Measurements from ENCODE around the gene SEC24B.

Gene SEC24B

GRCh38 chr4:109433205-109434006 lies at the start of gene SEC24B:
SEC24B (plus strand) TSS chr4:109433815; CDS start chr4:109433870, 55 bp downstream.
- Histone ChIP-seq H2AFZ (peak within 1 kb of the TSS; percentile 89), H3K9me3 (ENCODE audit: control insufficient read depth, low read length) (no peaks in the 10 kb centered on the region), H3K9ac (peak within 1 kb of the TSS; percentile 37), H3K79me2 (peaks cover 23% of the 10 kb centered on the region), H3K4me2 (ENCODE audit: low read length) (peak within 1 kb of the TSS; percentile 76), H3K27ac (peak within 1 kb of the TSS; percentile 82), H3K4me3 (ENCODE audit: low read depth, low read length) (peak within 1 kb of the TSS; percentile 65), H3K4me1 (peaks cover 11% of the 10 kb centered on the region), H3K27me3 (ENCODE audit: control insufficient read depth, insufficient read depth, low read length) (no peaks in the 10 kb centered on the region), H3K36me3 (ENCODE audit: control insufficient read depth, insufficient read depth, low read length) (no peaks in the 10 kb centered on the region)
- peak; percentile 54 for TF ChIP-seq CTCF (IDR thresholded peaks at IDR 0.05)

GRCh38 chr4:109383823-109384222 lies 49.8 kb upstream of the SEC24B start:
- Histone ChIP-seq H2AFZ (no peak overlapping the region), H3K79me2 (no peaks in the 10 kb centered on the region), H3K9me3 (ENCODE audit: control insufficient read depth, low read length) (no peaks in the 10 kb centered on the region), H3K4me2 (ENCODE audit: low read length) (no peak overlapping the region), H3K27ac (no peak overlapping the region), H3K27me3 (ENCODE audit: control insufficient read depth, insufficient read depth, low read length) (no peaks in the 10 kb centered on the region), H3K4me1 (no peaks in the 10 kb centered on the region), H3K36me3 (ENCODE audit: control insufficient read depth, insufficient read depth, low read length) (no peaks in the 10 kb centered on the region), H3K9ac (no peak overlapping the region), H3K4me3 (ENCODE audit: low read depth, low read length) (no peak overlapping the region)
- no peak for TF ChIP-seq CTCF (IDR thresholded peaks at IDR 0.05)

GRCh38 chr4:109385260-109385659 lies 48.4 kb upstream of the SEC24B start:
- Histone ChIP-seq H3K27ac (no peak overlapping the region), H3K4me3 (ENCODE audit: low read depth, low read length) (no peak overlapping the region), H3K79me2 (no peaks in the 10 kb centered on the region), H3K4me1 (no peaks in the 10 kb centered on the region), H3K9me3 (ENCODE audit: control insufficient read depth, low read length) (no peaks in the 10 kb centered on the region), H3K27me3 (ENCODE audit: control insufficient read depth, insufficient read depth, low read length) (no peaks in the 10 kb centered on the region), H3K36me3 (ENCODE audit: control insufficient read depth, insufficient read depth, low read length) (no peaks in the 10 kb centered on the region), H3K4me2 (ENCODE audit: low read length) (no peak overlapping the region), H3K9ac (no peak overlapping the region), H2AFZ (no peak overlapping the region)
- TF ChIP-seq CTCF (IDR thresholded peaks at IDR 0.05), result no peak

- H2AFZ ChIP-seq, result no peak overlapping the region
- no peaks in the 10 kb centered on the region for H3K9me3 ChIP-seq (ENCODE audit: control insufficient read depth, low read length)
- no peak overlapping the region for H3K9ac ChIP-seq
- no peaks in the 10 kb centered on the region for H3K4me1 ChIP-seq
- no peaks in the 10 kb centered on the region for H3K79me2 ChIP-seq
- no peak overlapping the region for H3K27ac ChIP-seq
- no peak overlapping the region for H3K4me2 ChIP-seq (ENCODE audit: low read length)
- no peak overlapping the region for H3K4me3 ChIP-seq (ENCODE audit: low read depth, low read length)
- H3K27me3 ChIP-seq (ENCODE audit: control insufficient read depth, insufficient read depth, low read length), result no peaks in the 10 kb centered on the region
- no peaks in the 10 kb centered on the region for H3K36me3 ChIP-seq (ENCODE audit: control insufficient read depth, insufficient read depth, low read length)
- TF ChIP-seq CTCF (IDR thresholded peaks at IDR 0.05), result no peak
These were observed 44.1 kb upstream of the SEC24B start for GRCh38 chr4:109389369-109390114.
